Measurements from ENCODE around the gene BLOC1S6.

DNA sequence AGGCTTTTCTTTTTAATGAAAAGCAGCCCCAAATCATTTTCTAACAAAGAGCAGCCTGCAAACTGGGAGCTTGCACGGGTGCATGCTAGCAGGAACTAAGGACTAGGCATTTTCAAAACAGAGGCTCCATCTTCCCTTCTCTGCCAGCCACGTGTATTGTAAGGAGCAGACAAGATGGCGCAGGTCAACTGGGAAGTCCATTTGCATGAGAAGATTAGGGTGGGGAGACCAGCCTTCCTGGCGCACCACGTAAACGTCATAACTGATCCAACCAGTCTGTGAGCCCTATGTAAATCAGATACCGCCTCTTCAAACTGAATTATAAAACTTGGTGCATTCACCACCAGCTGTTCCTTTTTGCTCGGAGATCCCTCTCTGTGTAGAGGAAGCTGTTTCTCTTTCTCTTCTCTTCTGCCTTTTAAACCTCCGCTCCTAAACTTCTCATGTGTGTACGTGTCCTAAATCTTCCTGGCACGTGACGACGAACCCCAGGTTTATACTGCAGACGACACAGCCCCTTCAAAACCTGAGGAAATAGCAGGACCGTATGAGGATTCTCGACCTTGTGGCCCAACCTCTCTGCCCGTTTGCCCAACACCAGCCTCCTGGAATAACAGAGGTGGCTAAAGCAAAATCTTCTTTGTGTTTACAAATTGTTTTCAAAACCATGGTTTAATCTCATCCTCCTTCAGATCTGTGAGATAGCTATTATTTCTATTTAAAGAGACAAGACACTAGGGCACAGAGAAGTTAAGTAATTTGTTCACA is 38.2 kb upstream of the BLOC1S6 start:
- TF ChIP-seq, protein P1, sequence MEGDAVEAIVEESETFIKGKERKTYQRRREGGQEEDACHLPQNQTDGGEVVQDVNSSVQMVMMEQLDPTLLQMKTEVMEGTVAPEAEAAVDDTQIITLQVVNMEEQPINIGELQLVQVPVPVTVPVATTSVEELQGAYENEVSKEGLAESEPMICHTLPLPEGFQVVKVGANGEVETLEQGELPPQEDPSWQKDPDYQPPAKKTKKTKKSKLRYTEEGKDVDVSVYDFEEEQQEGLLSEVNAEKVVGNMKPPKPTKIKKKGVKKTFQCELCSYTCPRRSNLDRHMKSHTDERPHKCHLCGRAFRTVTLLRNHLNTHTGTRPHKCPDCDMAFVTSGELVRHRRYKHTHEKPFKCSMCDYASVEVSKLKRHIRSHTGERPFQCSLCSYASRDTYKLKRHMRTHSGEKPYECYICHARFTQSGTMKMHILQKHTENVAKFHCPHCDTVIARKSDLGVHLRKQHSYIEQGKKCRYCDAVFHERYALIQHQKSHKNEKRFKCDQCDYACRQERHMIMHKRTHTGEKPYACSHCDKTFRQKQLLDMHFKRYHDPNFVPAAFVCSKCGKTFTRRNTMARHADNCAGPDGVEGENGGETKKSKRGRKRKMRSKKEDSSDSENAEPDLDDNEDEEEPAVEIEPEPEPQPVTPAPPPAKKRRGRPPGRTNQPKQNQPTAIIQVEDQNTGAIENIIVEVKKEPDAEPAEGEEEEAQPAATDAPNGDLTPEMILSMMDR (IDR thresholded peaks at IDR 0.05), result no peak
- no peak for TF ChIP-seq POLR2A (IDR thresholded peaks at IDR 0.05)
